Measurements from ENCODE around the gene SRC. TPM values are rescaled to one million over a fixed set of nuclear protein-coding genes. Genes with fewer than 3 reads are reported as not detected.

SRC gene
- total and polyA plus RNA-seq, 2 experiments from 2014 or later: 8.0 to 25.9 TPM

- Histone ChIP-seq H3K27me3 (ENCODE audit: insufficient read depth) (no peaks in the 10 kb centered on the region), H3K4me3 (no peak overlapping the region), H4K20me1 (replicated peaks; ENCODE audit: insufficient read depth) (peaks cover 12% of the 10 kb centered on the region; the same call in 1 of the 2 replicates), H3K4me1 (ENCODE audit: insufficient read depth) (peaks cover 9% of the 10 kb centered on the region; the same call in 1 of the 2 replicates), H3K36me3 (ENCODE audit: insufficient read depth) (0 out of 2 replicates have a peak, but pooled peaks cover 4% of the 10 kb centered on the region), H3F3A (replicated peaks; ENCODE audit: low read depth) (peaks cover 11% of the 10 kb centered on the region; the same call in 1 of the 2 replicates), H3K79me2 (replicated peaks; ENCODE audit: insufficient read depth) (peaks cover 22% of the 10 kb centered on the region), H3K27ac (ENCODE audit: low read depth) (no peak overlapping the region), H3K4me2 (no peak overlapping the region), H3K9me2 (ENCODE audit: insufficient read depth) (no peaks in the 10 kb centered on the region), H2AFZ (no peak overlapping the region)
- Mint-ChIP-seq H3K27ac (peak overlapping the region; percentile 5; the same call in 1 of the 2 replicates), H3K27me3 (ENCODE audit: insufficient read depth, low read depth, poor library complexity) (peaks cover 2% of the 10 kb centered on the region), H3K4me1 (peaks cover 12% of the 10 kb centered on the region), H3K9me3 (no peaks in the 10 kb centered on the region; the same call in 2 of the 3 replicates), H3K36me3 (ENCODE audit: low read depth) (peaks cover 20% of the 10 kb centered on the region; the same call in 2 of the 3 replicates), H3K4me3 (no peak overlapping the region)
- no peak for TF ChIP-seq ZNF462 (CRISPR knock-in tag; IDR thresholded peaks at IDR 0.05)
- no peak for TF ChIP-seq REST (IDR thresholded peaks at IDR 0.05; ENCODE audit: unreplicated experiment)
- TF ChIP-seq EZH2phosphoT487 (IDR thresholded peaks at IDR 0.05; ENCODE audit: unreplicated experiment): no peak
- no peak for TF ChIP-seq EZH2 (IDR thresholded peaks at IDR 0.05; ENCODE audit: low read depth, unreplicated experiment)
- no peak for TF ChIP-seq JUNB (IDR thresholded peaks at IDR 0.05; ENCODE audit: unreplicated experiment)
- no peak for TF ChIP-seq ETS1 (IDR thresholded peaks at IDR 0.05)
- no peak for TF ChIP-seq ZNF331 (CRISPR knock-in tag; IDR thresholded peaks at IDR 0.05; ENCODE audit: low read depth)
- TF ChIP-seq CREB1 (CRISPR knock-in tag; IDR thresholded peaks at IDR 0.05; ENCODE audit: low read depth): no peak
- no peak for TF ChIP-seq POLR2AphosphoS5 (IDR thresholded peaks at IDR 0.05; ENCODE audit: low read depth)
- TF ChIP-seq STAT1 (IDR thresholded peaks at IDR 0.05; ENCODE audit: unreplicated experiment): no peak
- TF ChIP-seq NANOG (IDR thresholded peaks at IDR 0.05; ENCODE audit: borderline replicate concordance): no peak
- no peak for TF ChIP-seq CTCF (conservative IDR thresholded peaks at IDR 0.05; ENCODE audit: low read depth in 2 of 2)
- no peak for TF ChIP-seq ZNF114 (CRISPR knock-in tag; IDR thresholded peaks at IDR 0.05)
- DNase-seq (ENCODE audit: low spot score) (no peak), ATAC-seq (no peak)
Measured at GRCh38 chr20:37377346-37378081, 31.6 kb downstream of the SRC start.
